Nephron (organoid): ENCODE data around the gene ADM.
A peak's percentile ranks its signal among the peaks of the same experiment; 100 is the strongest.

Source experiments
- H3K27ac Mint-ChIP-seq, 3 experiments: 2 replicates each; pipeline ENCODE4 v1.8.0; 2020; ENCODE audit warnings: mixed read lengths in 3 of 3, mild to moderate bottlenecking in 2 of 3, moderate library complexity in 1 of 3
- H3K27me3 Mint-ChIP-seq: 2 replicates; pipeline ENCODE4 v1.8.0; 2021; ENCODE audit warnings: low read depth, mild to moderate bottlenecking, moderate library complexity, mixed read lengths
- H3K36me3 Mint-ChIP-seq: 2 replicates; pipeline ENCODE4 v1.8.0; 2020; ENCODE audit warnings: low read depth, mixed read lengths
- H3K4me1 Mint-ChIP-seq: 2 replicates; pipeline ENCODE4 v1.8.0; 2020; ENCODE audit warnings: mixed read lengths
- H3K4me3 Mint-ChIP-seq, 3 experiments: 2 replicates each; pipeline ENCODE4 v1.8.0; 2020; ENCODE audit warnings: mild to moderate bottlenecking in 3 of 3, mixed read lengths in 3 of 3, moderate library complexity in 2 of 3
- H3K9me3 Mint-ChIP-seq: 2 replicates; pipeline ENCODE4 v1.8.0; 2020; ENCODE audit warnings: mixed read lengths
- CTCF ChIP-seq, 3 experiments: fragments of 200-600 bp; sonication (generic); IDR thresholded peaks; one replicate each; pipeline ENCODE4 v1.5.0; 2021; ENCODE audit warnings: antibody characterized with exemption in 3 of 3; ENCODE audit not compliant: unreplicated experiment in 3 of 3

The ADM gene

GRCh38 chr11:10322830-10323792 is 18.2 kb downstream of the ADM start:
- Mint-ChIP-seq H3K4me1 (peaks cover 53% of the 10 kb centered on the region), H3K9me3 (no peaks in the 10 kb centered on the region), H3K27ac (peak overlapping the region; percentile 41 to 70 (median 63)), H3K27me3 (no peaks in the 10 kb centered on the region), H3K36me3 (no peaks in the 10 kb centered on the region), H3K4me3 (peak overlapping the region in 1 of 3 experiments; percentile 8)
- peak; percentile 52 to 59 (median 57) for TF ChIP-seq CTCF (IDR thresholded peaks at IDR 0.05; ENCODE audit: unreplicated experiment in 3 of 3)

- Mint-ChIP-seq H3K27ac (peak overlapping the region in 1 of 3 experiments; percentile 59), H3K9me3 (no peaks in the 10 kb centered on the region), H3K27me3 (no peaks in the 10 kb centered on the region), H3K4me3 (no peak overlapping the region), H3K4me1 (peaks cover 55% of the 10 kb centered on the region), H3K36me3 (no peaks in the 10 kb centered on the region)
- TF ChIP-seq CTCF (IDR thresholded peaks at IDR 0.05; ENCODE audit: unreplicated experiment in 3 of 3) = no peak
These were observed 18.9 kb downstream of the ADM start for GRCh38 chr11:10323793-10324170.

- no peak overlapping the region for H3K4me3 Mint-ChIP-seq
- H3K4me1 Mint-ChIP-seq = peaks cover 59% of the 10 kb centered on the region
- no peaks in the 10 kb centered on the region for H3K9me3 Mint-ChIP-seq
- no peak for TF ChIP-seq CTCF (IDR thresholded peaks at IDR 0.05; ENCODE audit: unreplicated experiment in 3 of 3)
- H3K27ac Mint-ChIP-seq = peak overlapping the region in 1 of 3 experiments; percentile 11
- no peaks in the 10 kb centered on the region for H3K27me3 Mint-ChIP-seq
- no peaks in the 10 kb centered on the region for H3K36me3 Mint-ChIP-seq
These were observed 19.6 kb downstream of the ADM start for GRCh38 chr11:10324474-10324873.

DNA sequence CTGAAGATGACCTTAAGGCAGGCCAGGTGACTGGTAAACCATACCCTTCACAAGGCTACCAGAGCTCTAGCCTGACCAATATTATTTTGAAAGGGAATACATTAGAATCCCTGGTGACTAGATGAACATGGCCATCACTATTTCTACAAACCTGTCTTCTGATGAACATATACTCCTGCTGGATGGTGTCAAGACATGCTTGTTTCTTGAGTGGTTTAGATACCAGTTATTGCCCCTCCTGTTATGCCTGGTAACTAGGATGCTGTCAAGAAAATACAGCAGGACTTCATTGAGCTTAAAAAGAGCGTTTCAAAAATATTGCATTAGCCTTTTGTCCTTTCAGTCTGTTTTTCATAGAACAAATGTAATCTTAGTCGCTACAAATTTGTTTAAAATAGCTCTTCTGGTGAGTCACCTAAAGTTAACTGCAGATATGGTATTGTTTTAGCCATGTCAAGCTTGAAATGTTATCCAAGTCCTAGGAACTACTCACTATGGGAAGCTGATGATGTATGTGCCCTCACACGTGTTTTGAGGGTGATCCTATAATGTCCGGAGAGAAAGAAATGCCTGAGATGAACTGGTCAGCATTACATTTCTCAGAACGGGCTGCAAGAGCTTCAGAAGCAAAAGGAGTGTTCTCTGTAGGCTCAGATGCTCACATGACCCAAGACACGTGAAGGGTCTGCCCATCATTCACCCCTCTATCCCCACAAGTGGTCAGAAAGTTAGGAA is 20.6 kb downstream of the ADM start:
- Mint-ChIP-seq H3K4me3 (no peak overlapping the region), H3K27ac (peak overlapping the region in 2 of 3 experiments; percentile 54 to 88), H3K9me3 (no peaks in the 10 kb centered on the region), H3K36me3 (no peaks in the 10 kb centered on the region), H3K4me1 (peaks cover 53% of the 10 kb centered on the region), H3K27me3 (no peaks in the 10 kb centered on the region)
- TF ChIP-seq CTCF (IDR thresholded peaks at IDR 0.05; ENCODE audit: unreplicated experiment in 3 of 3) = no peak

GRCh38 chr11:10326012-10326964 is 21.4 kb downstream of the ADM start:
- no peaks in the 10 kb centered on the region for H3K27me3 Mint-ChIP-seq
- no peak overlapping the region for H3K4me3 Mint-ChIP-seq
- TF ChIP-seq CTCF (IDR thresholded peaks at IDR 0.05; ENCODE audit: unreplicated experiment in 3 of 3) = no peak
- no peaks in the 10 kb centered on the region for H3K9me3 Mint-ChIP-seq
- H3K4me1 Mint-ChIP-seq = peaks cover 44% of the 10 kb centered on the region
- H3K36me3 Mint-ChIP-seq = no peaks in the 10 kb centered on the region
- peak overlapping the region in 2 of 3 experiments; percentile 54 to 88 for H3K27ac Mint-ChIP-seq
